NCI-H2227 (cell line): ENCODE results near the gene MAP3K5.

Source experiments
- DNase-seq: peaks from one replicate; lab custom pipeline; 2025; ENCODE audit not compliant: unreplicated experiment; lab: John Stamatoyannopoulos, UW

Gene MAP3K5

GRCh38 chr6:136549300-136550044 is 242.8 kb downstream of the MAP3K5 start:
- DNase-seq: peak; percentile 23

GRCh38 chr6:136548582-136549299 is 243.5 kb downstream of the MAP3K5 start:
- DNase-seq: no peak

GRCh38 chr6:136547871-136548270 is 244.4 kb downstream of the MAP3K5 start:
- DNase-seq: no peak

- peak; percentile 38 for DNase-seq
Observed at GRCh38 chr6:136547336-136547735, 244.9 kb downstream of the MAP3K5 start.

- no peak for DNase-seq
Observed at GRCh38 chr6:136546331-136546730, 245.9 kb downstream of the MAP3K5 start.

GRCh38 chr6:136544326-136544725 is 248.0 kb downstream of the MAP3K5 start:
- no peak for DNase-seq

GRCh38 chr6:136541395-136541794 is 250.9 kb downstream of the MAP3K5 start:
- no peak for DNase-seq

- no peak for DNase-seq
Observed at GRCh38 chr6:136539967-136540652, 252.2 kb downstream of the MAP3K5 start.

- DNase-seq: no peak
Observed at GRCh38 chr6:136538836-136539235, 253.4 kb downstream of the MAP3K5 start.

- no peak for DNase-seq
Observed at GRCh38 chr6:136535880-136536650, 256.2 kb downstream of the MAP3K5 start.

- DNase-seq: peak; percentile 55
Observed at GRCh38 chr6:136535017-136535765, 257.1 kb downstream of the MAP3K5 start.

GRCh38 chr6:136534268-136534667 is 258.0 kb downstream of the MAP3K5 start:
- no peak for DNase-seq

- no peak for DNase-seq
Observed at GRCh38 chr6:136533487-136533886, 258.8 kb downstream of the MAP3K5 start.

- DNase-seq: no peak
Observed at GRCh38 chr6:136532030-136532429, 260.2 kb downstream of the MAP3K5 start.

- no peak for DNase-seq
Observed at GRCh38 chr6:136529710-136530109, 262.6 kb downstream of the MAP3K5 start.

GRCh38 chr6:136528477-136528876 is 263.8 kb downstream of the MAP3K5 start:
- no peak for DNase-seq

- no peak for DNase-seq
Observed at GRCh38 chr6:136527831-136528230, 264.4 kb downstream of the MAP3K5 start.

GRCh38 chr6:136526937-136527336 is 265.3 kb downstream of the MAP3K5 start:
- no peak for DNase-seq

- DNase-seq: peak; percentile 63
Observed at GRCh38 chr6:136526196-136526930, 265.9 kb downstream of the MAP3K5 start.
